Activated naive CD4-positive, alpha-beta T cell treated with anti-CD3 and anti-CD28 coated beads, Interleukin-2, amount 50 U/mL, for 72 hours (primary cell): ENCODE results near the gene MTERF2. TPM values are rescaled to one million over a fixed set of nuclear protein-coding genes. Genes with fewer than 3 reads are reported as not detected.

ENCODE experiments used
- ATAC-seq, 2 donors: fragments of 150-1000 bp; cut with Tn5 transposase; 2 replicates each; pipeline ENCODE4 v1.10.0; 2021; ENCODE audit warnings: mild to moderate bottlenecking in 2 of 2, moderate library complexity in 2 of 2
- DNase-seq, 2 donors: peaks; one replicate each; pipeline ENCODE4 v3.0.0; 2021 to 2022; ENCODE audit warnings: low spot score in 2 of 2
- H3K27ac Mint-ChIP-seq, 2 donors: one replicate each; pipeline ENCODE4 v1.8.0; 2022; ENCODE audit warnings: mild to moderate bottlenecking in 2 of 2, mixed read lengths in 2 of 2
- H3K36me3 Mint-ChIP-seq, 2 donors: one replicate each; pipeline ENCODE4 v1.8.0; 2022; ENCODE audit warnings: mixed read lengths in 2 of 2
- H3K9me3 Mint-ChIP-seq, 2 donors: one replicate each; pipeline ENCODE4 v1.8.0; 2022; ENCODE audit warnings: mixed read lengths in 2 of 2
- total RNA-seq, 2 donors: library from RNA; stranded (reverse); gene quantifications; one replicate each; pipeline ENCODE4 v1.2.3, GENCODE V29; 2022

Gene MTERF2
- total RNA-seq, 2 donors from 2014 or later: 4.1 to 6.4 TPM

DNA sequence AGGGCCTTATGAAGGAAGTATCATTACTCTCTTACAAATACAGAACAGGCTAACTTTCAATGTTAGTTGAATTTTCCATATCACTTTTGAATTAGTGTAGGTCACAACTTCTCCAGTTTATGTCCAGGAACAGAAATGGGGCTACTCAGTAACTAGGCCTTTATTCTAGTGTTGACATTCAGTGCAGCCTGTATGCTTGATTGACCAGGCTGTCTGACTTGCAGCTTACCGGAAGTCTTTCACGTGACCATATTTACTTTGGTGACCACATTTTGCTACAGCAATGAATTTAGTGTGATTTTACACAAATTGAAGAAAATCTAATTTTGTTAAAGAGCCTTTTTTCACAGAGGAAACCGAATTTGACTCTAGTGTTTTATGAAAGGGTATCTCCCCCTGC lies 12.4 kb downstream of the MTERF2 start:
- H3K36me3 Mint-ChIP-seq: peaks cover 16 to 21% of the 10 kb centered on the region in 2 donors
- no peaks in the 10 kb centered on the region for H3K9me3 Mint-ChIP-seq
- H3K27ac Mint-ChIP-seq: peak overlapping the region in 1 of 2 donors; percentile 23
- ATAC-seq (no peak), DNase-seq (no peak)

DNA sequence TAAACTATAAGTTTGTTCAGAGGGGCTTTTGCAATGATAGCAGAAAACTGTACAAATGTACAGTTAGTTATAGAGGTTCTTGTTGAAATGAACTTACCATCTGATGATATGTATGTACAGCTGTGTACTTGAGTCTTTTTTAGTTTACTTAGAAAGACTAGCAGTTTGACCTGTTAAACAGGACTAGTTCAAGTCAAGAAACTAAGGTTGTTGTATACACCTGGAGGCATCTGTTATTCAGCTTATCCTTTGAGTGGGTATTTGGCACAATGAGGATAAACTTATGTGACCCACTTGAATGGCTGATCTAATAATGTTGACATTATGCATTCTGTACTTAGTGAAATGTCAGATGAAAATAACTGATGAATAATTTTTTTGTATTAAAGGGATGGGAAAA lies 13.4 kb downstream of the MTERF2 start:
- ATAC-seq (no peak), DNase-seq (no peak)
- H3K36me3 Mint-ChIP-seq: peaks cover 16 to 22% of the 10 kb centered on the region in 2 donors
- H3K27ac Mint-ChIP-seq: no peak overlapping the region
- no peaks in the 10 kb centered on the region for H3K9me3 Mint-ChIP-seq

DNA sequence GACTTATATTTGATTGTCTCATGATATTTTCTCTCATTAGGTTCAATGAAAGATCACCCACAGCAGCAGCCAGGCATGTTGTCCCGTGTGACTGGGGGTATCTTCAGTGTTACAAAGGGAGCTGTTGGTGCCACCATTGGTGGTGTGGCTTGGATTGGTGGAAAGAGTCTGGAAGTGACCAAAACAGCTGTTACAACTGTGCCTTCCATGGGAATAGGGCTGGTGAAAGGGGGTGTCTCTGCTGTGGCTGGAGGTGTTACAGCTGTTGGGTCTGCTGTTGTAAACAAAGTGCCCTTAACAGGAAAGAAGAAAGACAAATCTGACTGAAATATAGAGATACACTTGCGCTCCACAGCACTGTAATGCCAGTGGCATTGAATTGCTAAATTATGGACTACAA lies 15.9 kb downstream of the MTERF2 start:
- Mint-ChIP-seq H3K27ac (peak overlapping the region in 1 of 2 donors; percentile 53), H3K36me3 (peaks cover 23 to 34% of the 10 kb centered on the region in 2 donors), H3K9me3 (no peaks in the 10 kb centered on the region)
- no peak for ATAC-seq
- DNase-seq: no peak

DNA sequence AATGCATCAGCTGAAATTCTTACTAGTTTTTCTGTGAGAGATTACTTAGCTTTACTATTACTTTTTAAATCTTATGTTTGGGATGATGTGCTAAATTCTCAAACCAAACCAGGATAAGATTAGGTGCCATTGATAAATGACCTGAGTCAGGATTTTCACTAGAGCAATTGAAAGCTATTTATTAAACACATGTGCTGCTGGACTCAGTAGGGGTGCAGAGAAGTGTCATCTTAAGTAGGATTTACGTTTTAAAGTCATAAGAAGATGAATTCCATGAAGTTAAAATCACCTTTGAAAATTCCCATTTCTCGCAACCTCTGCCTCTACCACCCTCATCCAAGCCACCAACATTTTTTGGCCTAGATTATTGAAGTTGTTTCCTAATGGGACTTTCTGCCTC lies 22.4 kb downstream of the MTERF2 start:
- H3K36me3 Mint-ChIP-seq: peaks cover 7 to 34% of the 10 kb centered on the region in 2 donors
- DNase-seq (no peak), ATAC-seq (no peak)
- no peaks in the 10 kb centered on the region for H3K9me3 Mint-ChIP-seq
- H3K27ac Mint-ChIP-seq: no peak overlapping the region

DNA sequence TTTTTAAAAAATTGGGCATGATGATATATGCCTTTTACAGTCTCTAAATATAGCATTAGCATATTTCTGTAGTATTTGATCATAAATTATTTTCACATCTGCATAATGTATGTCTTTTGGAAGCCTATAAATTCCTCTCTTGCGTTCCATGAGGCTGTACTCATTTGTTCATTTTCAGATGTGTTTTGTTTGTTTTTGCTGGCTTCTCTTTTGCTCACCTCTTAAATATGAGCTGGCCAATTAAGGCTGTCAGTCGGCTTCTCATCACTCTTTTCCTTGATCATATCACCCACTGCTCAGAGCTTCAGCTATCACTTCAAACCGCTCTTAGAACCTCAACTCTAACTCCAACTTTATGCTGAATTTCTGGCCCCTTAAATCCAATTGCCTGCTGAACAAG lies 24.7 kb downstream of the MTERF2 start:
- Mint-ChIP-seq H3K27ac (no peak overlapping the region), H3K9me3 (no peaks in the 10 kb centered on the region), H3K36me3 (peaks cover 0 to 32% of the 10 kb centered on the region in 2 donors)
- ATAC-seq (no peak), DNase-seq (no peak)

DNA sequence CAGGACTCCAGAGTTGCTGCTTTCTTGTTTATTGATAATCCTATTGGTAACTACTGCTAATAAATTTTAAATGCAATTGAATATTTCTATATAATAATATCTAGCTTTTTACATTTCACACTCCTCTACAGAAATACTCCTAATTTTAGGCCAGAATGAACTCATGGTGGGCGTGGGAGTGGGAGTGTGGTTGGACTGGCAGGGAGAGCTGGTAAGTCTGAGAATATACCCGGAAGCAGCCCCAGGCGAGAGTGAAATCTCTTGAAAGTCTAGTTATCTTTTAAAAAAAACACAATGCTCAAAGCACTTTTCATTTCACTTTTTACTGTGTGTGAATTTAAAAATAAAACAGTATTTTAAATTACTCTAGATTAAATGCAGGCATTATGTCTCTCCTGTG lies 26.5 kb downstream of the MTERF2 start:
- DNase-seq: no peak
- Mint-ChIP-seq H3K27ac (peak overlapping the region in 1 of 2 donors; percentile 31), H3K36me3 (peaks cover 11 to 33% of the 10 kb centered on the region in 2 donors), H3K9me3 (no peaks in the 10 kb centered on the region)
- no peak for ATAC-seq

DNA sequence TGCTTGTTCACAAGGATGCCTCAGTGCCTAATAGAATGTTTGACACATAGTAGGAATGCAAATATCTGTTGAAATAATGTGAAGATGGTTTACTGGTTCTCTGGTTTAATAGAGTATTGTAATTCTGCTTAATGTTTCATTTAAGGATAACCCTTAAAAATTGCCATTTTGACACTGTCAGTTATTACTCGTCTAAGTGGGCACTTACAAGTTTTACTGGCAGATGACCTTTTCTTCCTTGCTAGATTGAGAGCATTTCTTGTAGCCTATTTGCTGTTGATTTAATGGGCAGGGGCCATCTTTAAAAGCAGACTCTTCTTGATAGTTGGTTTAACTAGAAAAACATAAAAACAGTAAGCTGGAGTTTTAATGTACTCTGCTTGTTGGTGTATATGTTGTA lies 29.4 kb downstream of the MTERF2 start:
- Mint-ChIP-seq H3K27ac (peak overlapping the region in 1 of 2 donors; percentile 95), H3K9me3 (no peaks in the 10 kb centered on the region), H3K36me3 (peaks cover 11 to 23% of the 10 kb centered on the region in 2 donors)
- DNase-seq (no peak), ATAC-seq (no peak)

DNA sequence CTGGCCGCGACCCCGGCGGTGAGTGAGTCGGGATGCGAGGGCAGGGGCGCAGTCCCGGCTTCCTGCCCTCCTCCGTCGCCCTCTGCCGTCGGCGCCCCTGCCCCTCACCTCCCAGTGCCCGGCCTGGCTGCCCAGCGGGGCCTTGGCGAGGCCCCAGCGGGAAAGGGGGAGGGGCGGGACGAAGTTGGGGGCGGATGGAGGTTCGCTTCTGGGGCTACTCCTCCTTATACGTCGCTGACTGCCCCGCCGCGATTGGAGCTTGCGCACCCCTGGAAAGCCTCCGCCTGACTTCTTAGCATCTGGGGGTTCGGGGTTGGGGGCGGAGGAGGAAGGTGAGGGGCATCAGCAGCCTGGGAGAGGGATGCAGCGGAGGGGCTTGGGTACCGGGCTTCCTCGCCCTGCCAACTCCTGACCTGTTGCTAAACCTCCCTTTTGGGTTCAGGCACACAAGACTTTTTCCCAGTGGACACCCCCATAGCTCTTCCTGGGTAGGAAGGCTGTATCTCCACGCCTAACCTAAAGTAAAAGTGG lies 30.8 kb downstream of the MTERF2 start:
- Mint-ChIP-seq H3K36me3 (peaks cover 11 to 18% of the 10 kb centered on the region in 2 donors), H3K9me3 (no peaks in the 10 kb centered on the region), H3K27ac (peak overlapping the region; percentile 95 to 98)
- DNase-seq (peak in 1 of 2 donors; percentile 54), ATAC-seq (peak; percentile 62)

DNA sequence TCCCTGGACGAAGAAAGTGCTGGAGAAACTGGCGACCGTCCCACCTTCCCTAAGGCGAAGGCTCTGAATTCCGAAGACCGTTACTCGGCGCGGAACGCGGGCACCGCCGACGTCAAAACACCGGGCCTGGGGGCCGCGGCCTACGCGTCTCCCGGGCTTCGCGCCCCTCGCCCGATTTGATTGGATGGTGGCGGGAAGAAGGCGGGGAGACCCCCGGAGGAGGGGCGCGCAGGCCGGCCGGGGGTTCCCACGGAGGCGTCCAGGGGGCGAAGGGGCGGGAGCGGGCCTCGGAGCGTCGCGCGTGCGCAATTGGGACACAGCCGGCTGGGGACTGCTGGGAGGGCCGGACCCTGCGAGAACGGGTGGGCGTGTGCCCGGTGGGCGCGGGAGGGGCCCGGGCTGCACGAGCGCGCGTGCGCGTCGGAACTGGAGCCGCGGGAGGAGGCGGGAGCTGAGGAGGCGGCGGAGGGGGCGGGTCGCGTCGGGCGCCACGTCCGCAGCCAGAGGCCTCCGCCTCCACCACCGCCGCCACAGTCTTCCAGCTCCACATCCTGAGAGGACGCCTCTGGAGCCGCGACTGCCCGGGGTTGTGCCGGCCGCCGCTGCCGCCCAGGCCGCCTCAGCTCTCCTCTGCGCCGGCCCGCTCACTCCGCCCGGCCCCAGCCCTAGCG lies 31.4 kb downstream of the MTERF2 start, which contains the start of gene TMEM263:
Gene TMEM263 (plus strand): TSS at position 531 of the 671 bp plus-strand sequence. CDS start 11,210 bp downstream, outside the sequence.
- Mint-ChIP-seq H3K36me3 (peaks cover 11 to 18% of the 10 kb centered on the region in 2 donors), H3K9me3 (no peaks in the 10 kb centered on the region), H3K27ac (peak within 1 kb of the TSS; percentile 95 to 98)
- ATAC-seq: peak; percentile 78 to 85
- peak; percentile 89 to 91 for DNase-seq

DNA sequence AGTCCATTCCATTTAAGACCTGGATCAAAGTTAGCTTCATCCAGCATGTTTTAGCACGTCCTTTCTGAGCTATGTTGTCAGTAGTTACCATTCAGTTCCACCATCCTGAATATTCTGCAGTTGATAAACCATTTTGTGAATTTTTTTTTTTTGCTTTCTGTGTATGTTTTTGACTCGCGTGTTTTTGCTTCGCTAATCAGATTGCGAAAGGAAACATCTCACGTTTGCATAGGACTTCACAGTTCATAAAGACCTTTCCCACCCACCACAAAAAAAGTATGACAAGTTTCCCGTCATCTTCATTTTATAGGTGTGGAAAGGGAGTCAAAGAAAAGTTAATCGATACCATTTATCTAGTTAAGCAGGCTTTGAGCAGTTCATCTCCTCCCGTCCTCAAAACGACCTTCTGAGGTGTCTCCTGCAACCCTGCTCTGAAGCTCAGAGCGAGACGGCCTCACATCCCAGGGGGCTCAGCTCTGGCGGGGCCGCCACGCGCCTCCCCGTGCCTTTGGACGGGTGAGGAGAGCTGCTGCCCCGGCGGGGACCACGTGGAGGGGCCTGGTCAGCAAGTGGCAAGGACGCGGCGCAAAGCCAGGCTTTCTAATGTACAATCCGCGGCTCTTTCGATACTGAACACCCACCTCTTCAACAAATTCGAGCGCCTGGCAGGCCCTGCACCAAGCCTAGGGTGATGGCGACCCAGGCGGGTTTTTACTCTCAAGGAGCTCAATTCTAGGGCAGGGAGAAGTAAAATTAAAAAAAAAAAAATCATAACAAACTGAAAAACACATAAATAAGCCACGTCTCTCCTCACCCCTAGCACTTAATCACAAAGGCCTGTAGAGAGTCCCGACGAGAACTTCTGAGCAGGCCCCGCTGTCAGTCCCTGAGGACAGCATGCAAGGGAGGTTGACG lies 32.2 kb downstream of the MTERF2 start:
- DNase-seq (no peak), ATAC-seq (no peak)
- peaks cover 11 to 23% of the 10 kb centered on the region in 2 donors for H3K36me3 Mint-ChIP-seq
- H3K9me3 Mint-ChIP-seq: peaks cover 0 to 4% of the 10 kb centered on the region in 2 donors
- H3K27ac Mint-ChIP-seq: peak overlapping the region; percentile 85 to 93

DNA sequence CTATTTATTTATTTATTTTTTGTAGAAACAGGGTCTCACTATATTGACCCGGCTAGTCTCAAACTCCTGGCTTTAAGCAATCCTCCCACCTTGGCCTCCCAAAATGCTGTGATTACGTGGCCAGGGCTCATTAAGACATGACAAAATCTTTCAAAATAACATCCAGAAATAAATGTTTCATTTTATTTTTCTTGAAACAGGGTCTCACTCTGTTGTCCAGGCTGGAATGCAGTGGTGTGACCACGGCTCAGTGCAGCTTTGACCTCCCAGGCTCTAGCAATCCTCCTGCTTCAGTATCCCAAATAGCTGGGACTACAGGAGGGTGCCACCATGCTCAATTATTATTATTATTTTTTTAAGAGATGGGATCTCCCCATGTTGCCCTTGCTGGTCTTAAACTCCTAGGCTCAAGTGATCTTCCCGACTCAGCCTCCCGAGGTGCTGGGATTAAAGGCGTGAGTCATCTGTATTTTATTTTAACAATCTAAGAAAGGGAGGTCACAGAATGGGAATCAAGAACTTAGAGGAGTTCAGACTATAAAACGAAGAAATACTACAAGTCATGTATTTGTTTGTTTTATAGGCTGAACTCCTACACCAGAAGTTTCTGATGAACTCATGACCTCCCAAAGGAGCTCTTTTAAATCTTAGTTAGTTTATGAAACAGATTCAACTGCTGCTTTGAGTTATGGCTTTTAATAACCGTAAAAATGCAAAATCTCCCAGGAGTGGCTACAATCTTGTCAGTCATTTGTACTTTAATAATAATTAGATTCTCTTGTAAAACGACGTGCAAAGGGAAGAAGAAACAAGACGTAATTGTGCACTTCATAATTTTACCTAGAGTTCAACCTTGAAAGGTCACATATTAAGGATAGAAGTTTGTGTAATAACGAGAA lies 33.3 kb downstream of the MTERF2 start:
- peaks cover 15 to 28% of the 10 kb centered on the region in 2 donors for H3K36me3 Mint-ChIP-seq
- no peak for DNase-seq
- no peak overlapping the region for H3K27ac Mint-ChIP-seq

DNA sequence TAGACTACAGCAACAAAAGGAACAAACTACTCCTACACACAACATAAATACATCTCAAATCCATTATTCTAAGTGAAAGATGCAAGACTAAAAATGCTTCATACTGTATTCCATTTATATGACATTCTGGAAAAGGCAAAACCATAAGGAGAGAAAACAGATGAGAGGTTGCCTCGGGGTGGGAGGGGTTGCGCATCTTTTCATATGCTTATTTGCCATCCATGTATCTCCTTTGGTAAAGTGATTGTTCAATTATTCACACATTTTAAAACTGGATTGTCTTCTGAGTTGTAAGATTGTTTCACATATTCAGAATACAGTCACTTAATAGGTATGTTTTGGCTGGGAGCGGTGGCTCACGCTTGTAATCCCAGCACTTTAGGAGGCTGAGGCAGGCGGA lies 36.4 kb downstream of the MTERF2 start:
- no peak overlapping the region for H3K27ac Mint-ChIP-seq
- H3K36me3 Mint-ChIP-seq: peaks cover 4 to 19% of the 10 kb centered on the region in 2 donors
- DNase-seq (no peak), ATAC-seq (no peak)
- H3K9me3 Mint-ChIP-seq: peaks cover 4 to 25% of the 10 kb centered on the region in 2 donors

More for the DNA sequence above, 33.3 kb downstream of the MTERF2 start:
- H3K9me3 Mint-ChIP-seq: peaks cover 4 to 14% of the 10 kb centered on the region in 2 donors
- ATAC-seq: no peak

DNA sequence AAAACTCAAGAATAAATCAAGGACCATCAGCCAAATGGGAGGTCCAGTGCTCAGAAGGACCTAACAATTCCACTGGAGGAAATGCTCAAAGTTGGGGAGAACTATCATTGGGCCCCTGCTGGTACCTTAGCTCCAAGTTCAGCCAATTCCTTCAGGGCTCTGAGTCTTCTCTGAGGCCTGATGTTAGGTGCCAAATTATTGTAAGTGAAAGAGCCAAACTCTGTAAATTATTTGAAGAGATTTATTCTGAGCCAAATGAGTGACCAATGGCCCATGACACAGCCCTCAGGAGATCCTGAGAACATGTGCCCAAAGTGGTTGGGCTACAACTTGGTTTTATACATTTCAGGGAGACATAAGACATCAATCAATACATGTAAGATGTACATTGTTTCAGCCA lies 39.5 kb downstream of the MTERF2 start:
- H3K36me3 Mint-ChIP-seq: peaks cover 4 to 25% of the 10 kb centered on the region in 2 donors
- H3K9me3 Mint-ChIP-seq: peaks cover 4 to 25% of the 10 kb centered on the region in 2 donors
- H3K27ac Mint-ChIP-seq: no peak overlapping the region
- no peak for DNase-seq
- no peak for ATAC-seq

DNA sequence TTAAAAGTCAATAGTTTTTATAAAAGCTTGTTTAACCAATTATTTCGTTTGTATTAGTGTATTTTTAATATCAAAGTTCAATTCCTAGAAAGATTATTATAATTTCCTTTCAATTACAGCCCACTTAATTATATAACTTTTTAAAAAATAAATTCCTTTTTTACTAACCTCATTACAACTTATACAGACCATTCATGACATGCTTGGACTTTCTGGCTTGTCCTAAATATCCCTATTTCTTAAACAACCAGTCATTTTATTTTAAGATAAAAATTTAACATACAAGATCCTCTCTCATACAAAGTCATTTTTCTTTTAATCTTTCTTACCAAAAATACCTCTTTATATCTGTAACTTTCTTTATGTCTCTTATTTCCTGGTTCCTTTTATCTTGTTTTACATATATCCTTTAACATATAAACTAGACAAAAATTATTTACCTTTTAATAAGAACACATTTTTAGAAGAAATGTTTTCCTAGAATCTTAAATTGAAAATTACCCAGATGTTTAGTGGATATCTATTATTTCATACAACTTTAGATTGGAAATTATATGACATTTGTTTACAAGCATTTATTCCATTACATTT lies 41.6 kb downstream of the MTERF2 start:
- ATAC-seq (no peak), DNase-seq (no peak)
- H3K27ac Mint-ChIP-seq: no peak overlapping the region
- H3K36me3 Mint-ChIP-seq: peaks cover 4 to 25% of the 10 kb centered on the region in 2 donors
- H3K9me3 Mint-ChIP-seq: peaks cover 4 to 25% of the 10 kb centered on the region in 2 donors

DNA sequence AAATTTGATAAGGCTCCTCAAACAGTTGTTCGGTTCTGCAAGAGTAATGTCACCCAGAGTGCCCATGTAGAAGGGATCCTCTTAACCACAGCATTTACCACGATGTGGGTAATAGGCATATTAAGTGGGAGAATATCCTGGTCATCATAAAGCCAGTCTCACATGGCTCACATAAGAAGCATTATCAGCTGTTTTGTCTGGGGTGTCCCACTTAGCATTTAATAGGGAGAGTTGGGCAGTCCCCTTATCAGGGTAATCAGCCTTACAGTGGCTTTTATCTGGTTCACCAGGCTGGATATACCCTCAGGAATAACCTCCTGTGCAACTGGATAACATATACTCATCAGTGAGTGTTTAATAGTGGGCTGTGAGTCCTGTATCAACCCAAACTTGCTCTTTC lies 44.2 kb downstream of the MTERF2 start:
- H3K27ac Mint-ChIP-seq: no peak overlapping the region
- ATAC-seq: no peak
- no peak for DNase-seq
- peaks cover 0 to 5% of the 10 kb centered on the region in 2 donors for H3K36me3 Mint-ChIP-seq
- H3K9me3 Mint-ChIP-seq: peaks cover 0 to 4% of the 10 kb centered on the region in 2 donors
